AG04449 (cell line): Measurements from ENCODE around the gene TSPAN17.

ENCODE experiments used
- CTCF ChIA-PET: fragments of 350-600 bp; formaldehyde crosslinking; extraction: SDS; loops from one replicate; lab custom pipeline; 2021; ENCODE audit warnings: antibody characterized with exemption; lab: Yijun Ruan, JAX
- POLR2A ChIA-PET: fragments of 400-600, 350-600 bp; formaldehyde crosslinking; extraction: SDS; loops from one replicate; lab custom pipeline; 2020; ENCODE audit warnings: antibody characterized with exemption, inconsistent platforms; lab: Yijun Ruan, JAX
- DNase-seq: peaks from one replicate; pipeline ENCODE4 v3.0.0-alpha.2; 2010; ENCODE audit warnings: low read depth, low spot score
- H3K4me3 ChIP-seq: 2 replicates; pipeline ENCODE4 v1.5.1; 2011; ENCODE audit warnings: low read depth, mild to moderate bottlenecking, control low read depth, low read length
- CTCF ChIP-seq: IDR thresholded peaks from one replicate; pipeline ENCODE4 v1.5.1; 2011; ENCODE audit warnings: mild to moderate bottlenecking, moderate library complexity, low read length, control low read depth, inconsistent platforms; ENCODE audit not compliant: insufficient read depth; ENCODE audit errors: missing control alignments

The TSPAN17 gene

DNA sequence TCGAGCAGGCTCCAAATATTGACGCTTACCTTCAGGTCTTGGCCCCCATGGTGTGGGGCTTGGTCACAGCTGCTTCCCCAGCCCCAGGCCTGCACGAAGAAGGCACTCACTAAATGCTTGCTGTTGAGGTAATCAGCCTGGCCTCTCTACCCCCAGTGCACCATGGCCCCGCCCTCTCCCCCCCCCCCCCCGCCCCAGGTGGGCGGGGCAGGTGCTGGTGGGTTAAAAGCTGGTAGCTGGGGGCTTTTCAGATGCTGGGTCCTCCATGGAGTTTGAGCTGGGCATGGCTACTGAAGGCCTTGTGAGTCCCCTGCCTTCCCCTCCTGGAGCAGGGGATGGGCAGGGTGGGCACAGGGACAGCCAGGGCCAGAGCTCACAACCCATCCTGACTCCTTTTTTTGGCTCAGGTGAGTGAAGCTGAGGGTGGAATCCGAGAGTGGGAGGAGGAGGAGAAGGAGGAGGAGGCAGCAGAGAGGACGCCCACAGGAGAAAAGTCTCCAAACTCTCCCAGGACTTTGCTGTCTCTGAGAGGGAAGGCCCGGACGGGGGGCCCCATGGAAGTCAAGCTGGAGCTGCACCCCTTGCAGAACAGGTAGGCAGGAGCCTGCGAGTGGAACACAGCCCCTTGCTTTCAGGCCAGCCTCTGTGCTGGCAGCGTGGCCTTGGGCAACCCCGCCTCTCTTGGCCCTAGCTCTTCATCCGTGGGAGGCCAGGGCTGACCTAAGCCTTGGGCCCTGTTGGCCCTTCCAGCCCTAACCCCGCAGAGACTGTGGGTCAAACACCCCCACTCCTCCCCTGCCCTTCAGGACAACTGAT, 4.4 kb upstream of the TSPAN17 start:
- TF ChIP-seq CTCF: no peak
- no peak for DNase-seq
- ChIA-PET CTCF (interaction anchor here (1.0 to 15.6 kb wide), 4 partner anchors 12 to 70 kb away, joined by 3 to 190 read pairs (median 3); partner anchors contain the start of genes EIF4E1B and SNCB), POLR2A (interaction anchor here (0.6 kb wide), 1 partner anchor 855 kb away, joined by 3 read pairs; no protein-coding TSS in a partner anchor)
- H3K4me3 ChIP-seq: no peak overlapping the region

- no peak for TF ChIP-seq CTCF
- no peak overlapping the region for H3K4me3 ChIP-seq
- no peak for DNase-seq
- ChIA-PET CTCF (interaction anchor here (1.0 to 15.6 kb wide), 5 partner anchors 11 to 70 kb away, joined by 3 to 190 read pairs (median 3); partner anchors contain the start of genes EIF4E1B and SNCB), POLR2A (no interaction called here)
Observed at GRCh38 chr5:176643491-176644219, 3.6 kb upstream of the TSPAN17 start.

- ChIA-PET CTCF (interaction anchor here (1.0 to 15.6 kb wide), 4 partner anchors 11 to 71 kb away, joined by 3 to 190 read pairs (median 3); partner anchors contain the start of genes EIF4E1B and SNCB), POLR2A (no interaction called here)
- H3K4me3 ChIP-seq: no peak overlapping the region
- DNase-seq: no peak
- no peak for TF ChIP-seq CTCF
Observed at GRCh38 chr5:176644294-176644693, 3.0 kb upstream of the TSPAN17 start.

- no peak overlapping the region for H3K4me3 ChIP-seq
- no peak for TF ChIP-seq CTCF
- POLR2A ChIA-PET: no interaction called here
- CTCF ChIA-PET: interaction anchor here (1.0 to 15.6 kb wide), 4 partner anchors 12 to 72 kb away, joined by 3 to 190 read pairs (median 3); no protein-coding TSS in a partner anchor
- no peak for DNase-seq
Observed at GRCh38 chr5:176644878-176645670, 2.2 kb upstream of the TSPAN17 start.

- TF ChIP-seq CTCF: no peak
- ChIA-PET POLR2A (interaction anchor here (1.3 to 1.8 kb wide), 3 partner anchors 12 to 109 kb away, joined by 4 to 8 read pairs (median 5); partner anchors contain the start of gene RNF44), CTCF (interaction anchor here (1.0 to 15.6 kb wide), 9 partner anchors 10 to 229 kb away, joined by 3 to 190 read pairs (median 4); partner anchors contain the start of genes EIF4E1B and SNCB)
- no peak for DNase-seq
- H3K4me3 ChIP-seq: no peak overlapping the region
Observed at GRCh38 chr5:176646049-176646706, 1.1 kb upstream of the TSPAN17 start.
